Activated CD4-positive, alpha-beta T cell treated with anti-CD3 and anti-CD28 coated beads, Interleukin-2, Interleukin-6, amounts not matched to agents 100 ng/mL and 50 ng/mL, durations not matched to agents 16 hours and 8 hours (primary cell): ENCODE results near the gene BPIFB6.

ENCODE experiments used
- DNase-seq: peaks from one replicate; pipeline ENCODE4 v3.0.0-alpha.2; 2020

The BPIFB6 gene

GRCh38 chr20:33002087-33002808 lies 29.2 kb upstream of the BPIFB6 start:
- DNase-seq: no peak

GRCh38 chr20:33004141-33004751 lies 27.2 kb upstream of the BPIFB6 start, which contains the start of gene SUN5:
Gene SUN5 (minus strand): TSS chr20:33004433. CDS start chr20:33004340, 93 bp downstream.
- no peak for DNase-seq

GRCh38 chr20:33005132-33005566 lies 26.3 kb upstream of the BPIFB6 start:
- DNase-seq: peak; percentile 66

GRCh38 chr20:33005908-33006775 lies 25.3 kb upstream of the BPIFB6 start:
- no peak for DNase-seq

- DNase-seq: no peak
Measured at GRCh38 chr20:33006776-33007375, 24.6 kb upstream of the BPIFB6 start.

- DNase-seq: no peak
Measured at GRCh38 chr20:33007376-33008335, 23.8 kb upstream of the BPIFB6 start, which contains the start of gene BPIFB2. Gene BPIFB2 (plus strand): TSS chr20:33007704. CDS start chr20:33008575, 871 bp downstream.

GRCh38 chr20:33008336-33009213 lies 22.9 kb upstream of the BPIFB6 start:
- no peak for DNase-seq

- DNase-seq: no peak
Measured at GRCh38 chr20:33009214-33010132, 22.0 kb upstream of the BPIFB6 start.

- DNase-seq: no peak
Measured at GRCh38 chr20:33010133-33010504, 21.3 kb upstream of the BPIFB6 start.

GRCh38 chr20:33010674-33011449 lies 20.6 kb upstream of the BPIFB6 start:
- no peak for DNase-seq

- DNase-seq: no peak
Measured at GRCh38 chr20:33012327-33013189, 18.9 kb upstream of the BPIFB6 start.

- no peak for DNase-seq
Measured at GRCh38 chr20:33013701-33014326, 17.6 kb upstream of the BPIFB6 start.

GRCh38 chr20:33014336-33015113 lies 16.9 kb upstream of the BPIFB6 start:
- no peak for DNase-seq

GRCh38 chr20:33015114-33015484 lies 16.3 kb upstream of the BPIFB6 start:
- DNase-seq: no peak

GRCh38 chr20:33015700-33016580 lies 15.5 kb upstream of the BPIFB6 start:
- DNase-seq: no peak
